Esophagus squamous epithelium (tissue), 4 donors: ENCODE data around the gene BMPER.

Experiments used
- CTCF ChIP-seq, 6 experiments: fragments of 450-650 bp in 4 of 6; fragments of 200-600 bp in 2 of 6; sonication (generic) in 2 of 6; IDR thresholded peaks; one replicate each; pipeline ENCODE4 v1.5.1; 2016 to 2019; ENCODE audit warnings: antibody characterized with exemption in 6 of 6, mild to moderate bottlenecking in 4 of 6, moderate library complexity in 4 of 6
- POLR2A ChIP-seq, 4 donors: fragments of 450-650 bp; IDR thresholded peaks; one replicate each; pipeline ENCODE4 v1.6.1; 2017; ENCODE audit warnings: antibody characterized with exemption in 4 of 4, mild to moderate bottlenecking in 4 of 4, moderate library complexity in 3 of 4

- TF ChIP-seq CTCF (IDR thresholded peaks at IDR 0.05): no peak
- TF ChIP-seq POLR2A (IDR thresholded peaks at IDR 0.05): no peak
Measured at GRCh38 chr7:34107276-34107675, 201.9 kb downstream of the BMPER start.
